Cortex of kidney (tissue), 1 donor: Measurements from ENCODE around the gene MACROD2.
"Not testable (repeated sequence)": the region's sequence is repeated elsewhere in the genome, so short reads cannot be mapped to it uniquely, and the experiment has no call there.

Source experiments
- DNase-seq: peaks from one replicate; lab custom pipeline; 2025; lab: John Stamatoyannopoulos, UW

The MACROD2 gene

DNA sequence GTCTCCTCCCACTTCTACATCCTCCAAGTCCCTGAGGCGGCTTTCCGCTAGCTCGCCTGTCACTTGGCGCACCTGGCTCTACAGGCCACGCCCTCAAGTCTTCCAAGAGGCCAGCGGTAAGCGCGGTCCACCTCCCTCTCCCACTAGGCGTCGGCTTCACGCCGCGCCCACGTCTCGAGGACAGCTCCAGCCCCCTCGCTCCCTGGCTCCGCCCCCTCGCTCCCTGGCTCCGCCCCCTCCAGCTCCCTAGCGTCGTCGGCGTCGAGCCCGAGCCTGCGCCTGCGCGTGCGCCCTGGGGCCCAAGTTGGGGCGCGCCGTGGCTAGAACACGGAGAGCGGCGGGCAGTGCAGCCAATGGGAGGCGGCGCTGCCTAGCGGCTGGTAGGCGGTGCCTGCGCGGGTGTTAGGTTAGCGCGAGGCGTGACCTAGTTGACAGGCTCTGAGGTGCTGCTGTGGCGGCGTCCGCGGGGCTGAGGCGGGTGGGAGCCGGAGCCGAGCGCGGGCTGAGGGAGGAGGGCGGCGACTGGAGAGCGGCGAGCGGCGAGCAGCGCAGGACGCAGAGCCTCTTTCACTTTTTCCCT is at the start of gene MACROD2:
TSS of gene MACROD2 (plus strand) at position 431 of the 580 bp plus-strand sequence.
- DNase-seq: peak; percentile 85

DNA sequence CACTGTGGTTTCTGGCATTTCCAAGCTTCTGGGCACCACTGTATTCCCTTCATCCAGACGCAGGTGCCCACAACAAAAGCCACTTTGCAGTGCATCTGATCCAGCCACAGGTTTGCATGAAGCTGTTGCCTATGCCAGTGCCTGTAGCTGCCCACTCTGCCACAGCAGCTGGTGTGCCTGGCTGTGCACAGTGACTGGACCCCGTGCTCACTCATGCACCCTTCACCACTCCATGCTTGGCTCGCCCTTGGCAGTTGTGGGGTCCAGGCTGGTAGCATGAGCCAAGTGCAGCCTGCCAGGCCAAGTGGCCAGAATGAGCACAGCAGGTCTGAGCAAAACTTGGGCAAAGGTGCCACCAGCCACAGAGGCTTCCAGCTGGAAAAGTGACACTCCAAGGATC is 47.6 kb upstream of the MACROD2 start:
- DNase-seq: no peak

DNA sequence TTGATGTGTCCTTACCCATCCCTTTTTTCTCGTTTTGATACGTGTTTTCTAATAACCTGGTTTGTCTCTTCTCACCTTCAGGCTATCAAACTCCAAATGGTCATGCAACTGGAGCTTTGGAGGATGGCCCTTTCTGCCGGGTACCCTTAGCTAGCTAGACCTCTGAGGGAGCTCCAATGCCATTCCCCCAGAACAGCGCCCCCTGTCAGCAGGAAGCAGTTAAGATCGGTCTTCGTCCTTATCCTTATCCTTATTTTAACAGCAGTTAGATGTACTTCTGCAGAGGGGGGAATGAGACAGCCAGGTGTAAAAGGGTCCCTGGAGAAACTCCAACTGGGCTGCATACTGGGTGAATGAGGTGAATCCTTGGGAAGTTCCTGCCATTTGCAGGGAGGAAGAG is 42.1 kb upstream of the MACROD2 start:
- DNase-seq: no peak

- no peak for DNase-seq
Measured at GRCh38 chr20:13960119-13960518, 35.2 kb upstream of the MACROD2 start.

GRCh38 chr20:13960525-13960924 is 34.8 kb upstream of the MACROD2 start:
- DNase-seq: no peak

GRCh38 chr20:13984211-13984610 is 11.1 kb upstream of the MACROD2 start:
- no peak for DNase-seq

DNA sequence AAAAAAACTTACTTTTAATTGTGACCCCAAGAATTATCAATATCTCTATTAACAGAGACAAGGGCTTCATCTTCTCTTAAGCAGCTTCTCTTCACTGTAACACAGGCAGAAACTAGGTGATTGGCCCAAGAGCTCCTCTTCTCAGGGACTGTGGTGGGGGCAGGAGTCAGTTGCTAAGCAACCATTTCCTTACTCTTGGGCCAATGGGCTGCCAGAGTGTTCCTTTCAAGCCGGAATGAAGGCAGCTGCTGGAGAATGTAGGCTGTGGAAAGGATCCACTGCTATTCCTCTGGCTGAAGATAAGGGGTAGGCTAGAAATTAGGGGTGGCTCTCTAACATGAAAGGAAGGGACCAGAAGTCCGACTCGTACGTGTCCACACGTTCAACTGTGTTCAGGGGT is 4.9 kb upstream of the MACROD2 start, which contains the start of gene SEL1L2:
TSS of gene SEL1L2 (minus strand) at position 150 of the 400 bp plus-strand sequence. CDS start at position 70, 80 bp downstream.
- DNase-seq: no peak

DNA sequence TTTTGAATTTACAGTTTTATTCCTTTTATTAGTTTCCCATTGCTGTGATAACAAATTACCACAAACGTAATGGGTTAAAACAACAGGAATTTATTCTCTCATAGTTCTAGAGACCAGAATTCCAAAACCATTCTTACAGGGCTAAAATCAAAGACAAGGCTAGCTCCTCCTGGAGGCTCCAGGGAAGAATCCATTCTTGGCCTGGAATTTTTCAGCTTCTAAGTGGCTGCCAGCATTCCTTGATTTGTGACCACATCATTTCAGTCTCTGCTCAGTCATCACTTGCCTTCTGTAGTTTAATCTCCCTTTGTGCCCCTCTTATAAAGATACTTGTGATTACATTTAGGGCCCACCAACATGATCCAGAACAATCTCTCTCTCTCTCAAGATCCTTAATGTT is 4.0 kb upstream of the MACROD2 start:
- DNase-seq: no peak

GRCh38 chr20:13991955-13992354 is 3.4 kb upstream of the MACROD2 start:
- DNase-seq: not testable (repeated sequence)

- no peak for DNase-seq
Measured at GRCh38 chr20:13995841-13996240, 525 bp downstream of the MACROD2 start.

DNA sequence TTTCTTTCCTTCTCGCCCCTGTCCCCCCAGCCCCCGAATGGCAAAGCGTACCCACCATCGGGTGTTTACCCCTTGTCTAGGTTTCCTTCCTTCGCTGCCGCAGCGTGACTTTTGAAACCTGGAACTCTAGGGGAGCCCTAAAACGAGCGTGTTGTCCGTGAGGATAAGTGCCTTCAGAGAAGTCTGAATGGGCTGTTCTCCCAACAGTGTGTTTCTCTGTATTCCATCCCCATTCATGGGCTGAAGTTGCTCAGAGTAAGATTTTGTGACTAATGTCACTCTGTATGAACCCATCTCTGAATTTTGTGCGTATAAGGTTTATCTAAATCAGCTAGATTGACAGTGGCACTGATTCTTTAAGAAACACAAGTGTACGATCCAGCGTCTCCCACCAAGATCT is 949 bp downstream of the MACROD2 start:
- no peak for DNase-seq

- no peak for DNase-seq
Measured at GRCh38 chr20:14000917-14001316, 5.6 kb downstream of the MACROD2 start.

GRCh38 chr20:14005996-14006395 is 10.7 kb downstream of the MACROD2 start:
- DNase-seq: no peak

DNA sequence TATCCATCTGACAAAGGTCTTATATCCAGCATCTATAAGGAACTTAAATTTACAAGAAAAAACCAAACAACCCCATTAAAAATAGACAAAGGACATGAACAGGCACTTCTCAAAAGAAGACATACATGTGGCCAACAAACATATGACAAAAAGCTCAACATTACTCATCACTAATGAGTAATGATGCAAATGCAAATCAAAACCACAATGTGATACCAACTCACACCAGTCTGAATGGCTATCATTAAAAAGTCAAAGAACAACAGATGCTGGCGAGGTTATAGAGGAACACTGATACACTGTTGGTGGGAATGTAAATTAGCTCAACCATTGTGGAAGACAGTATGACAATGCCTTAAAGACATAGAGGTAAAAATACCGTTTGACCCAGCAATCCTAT is 13.9 kb downstream of the MACROD2 start:
- DNase-seq: no peak

- no peak for DNase-seq
Measured at GRCh38 chr20:14012671-14013070, 17.4 kb downstream of the MACROD2 start.

GRCh38 chr20:14030991-14031390 is 35.7 kb downstream of the MACROD2 start:
- no peak for DNase-seq

GRCh38 chr20:14033310-14033709 is 38.0 kb downstream of the MACROD2 start:
- DNase-seq: no peak

- DNase-seq: no peak
Measured at GRCh38 chr20:14036567-14036966, 41.3 kb downstream of the MACROD2 start.

DNA sequence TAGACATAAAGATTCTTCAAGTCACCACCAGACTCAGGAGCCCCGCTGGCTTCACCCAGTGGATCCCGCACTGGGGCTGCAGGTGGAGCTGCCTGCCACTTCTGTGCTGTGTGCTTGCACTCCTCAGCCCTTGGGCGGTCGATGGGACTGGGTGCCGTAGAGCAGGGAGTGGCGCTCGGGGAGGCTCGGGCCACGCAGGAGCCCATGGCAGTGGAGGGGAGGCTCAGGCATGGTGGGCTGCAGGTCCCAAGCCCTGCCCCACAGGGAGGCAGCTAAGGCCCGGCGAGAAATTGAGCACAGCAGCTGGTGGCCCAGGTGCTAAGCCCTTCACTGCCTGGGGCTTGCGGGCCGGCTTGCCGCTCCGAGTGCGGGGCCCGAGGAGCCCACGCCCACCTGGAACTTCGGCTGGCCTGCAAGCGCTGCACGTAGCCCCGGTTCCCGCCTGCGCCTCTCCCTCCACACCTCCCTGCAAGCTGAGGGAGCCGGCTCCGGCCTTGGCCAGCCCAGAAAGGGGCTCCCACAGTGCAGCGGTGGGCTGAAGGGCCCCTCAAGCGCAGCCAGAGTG is 49.5 kb downstream of the MACROD2 start:
- not testable (repeated sequence) for DNase-seq

- no peak for DNase-seq
Measured at GRCh38 chr20:14046534-14046933, 51.2 kb downstream of the MACROD2 start.

DNA sequence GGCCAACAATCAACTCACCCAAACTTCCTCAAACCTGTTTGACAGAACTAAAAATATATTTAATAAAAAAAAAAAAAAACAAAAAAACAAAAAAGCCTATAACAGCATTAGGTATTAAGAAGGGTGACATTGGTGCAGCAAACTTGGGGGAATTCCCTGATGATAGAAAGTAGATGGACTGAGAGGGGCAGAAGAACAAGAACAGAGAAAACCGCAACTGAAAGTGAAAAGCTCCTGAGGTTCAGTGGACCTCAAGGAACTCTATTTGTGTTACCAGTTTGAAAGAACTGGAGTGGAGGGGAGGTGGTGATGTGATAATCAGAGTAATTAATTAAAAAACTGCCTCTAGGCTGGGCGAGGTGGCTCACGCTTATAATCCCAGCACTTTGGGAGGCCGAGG is 53.8 kb downstream of the MACROD2 start:
- no peak for DNase-seq

GRCh38 chr20:14051454-14051853 is 56.1 kb downstream of the MACROD2 start:
- DNase-seq: no peak

DNA sequence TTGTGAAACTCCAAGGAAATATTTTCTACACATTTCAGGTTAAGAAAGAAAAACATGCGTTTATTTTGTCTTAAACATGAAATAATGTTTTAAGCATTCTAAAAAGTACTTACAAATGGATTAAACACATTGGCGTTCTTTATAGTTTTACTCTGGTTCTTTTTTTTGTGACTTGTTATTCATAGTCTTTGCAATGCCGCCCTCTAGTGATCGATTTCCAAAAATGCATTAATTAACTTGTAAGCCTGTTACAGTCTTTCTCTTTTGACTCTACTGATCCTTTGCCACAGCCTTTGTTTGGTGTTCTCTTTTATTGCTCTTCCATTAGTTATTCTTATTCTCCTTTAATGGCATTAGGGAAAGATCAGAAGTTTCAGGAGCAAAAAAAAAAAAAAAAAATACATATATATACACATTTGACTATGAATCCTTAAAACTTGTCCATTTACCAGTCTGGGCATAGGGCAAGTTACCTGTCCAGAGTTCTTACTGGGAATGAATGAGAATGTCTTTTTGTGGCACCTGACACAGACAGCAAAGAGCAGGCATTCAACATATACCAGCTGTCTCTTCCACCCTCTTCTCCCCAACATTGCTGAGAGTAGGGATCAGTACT is 59.9 kb downstream of the MACROD2 start:
- no peak for DNase-seq

- DNase-seq: no peak
Measured at GRCh38 chr20:14062171-14062570, 66.9 kb downstream of the MACROD2 start.
